NT2/D1 (cell line): ENCODE measurements around the gene VIT.

Experiments used
- SUZ12 ChIP-seq: IDR thresholded peaks from 2 replicates; pipeline ENCODE4 v1.6.1; 2011; ENCODE audit not compliant: insufficient read length, insufficient read depth; ENCODE audit errors: extremely low read depth
- ZNF274 ChIP-seq: IDR thresholded peaks from 2 replicates; pipeline ENCODE4 v1.6.1; 2011; ENCODE audit warnings: mild to moderate bottlenecking, low read depth, low read length

DNA sequence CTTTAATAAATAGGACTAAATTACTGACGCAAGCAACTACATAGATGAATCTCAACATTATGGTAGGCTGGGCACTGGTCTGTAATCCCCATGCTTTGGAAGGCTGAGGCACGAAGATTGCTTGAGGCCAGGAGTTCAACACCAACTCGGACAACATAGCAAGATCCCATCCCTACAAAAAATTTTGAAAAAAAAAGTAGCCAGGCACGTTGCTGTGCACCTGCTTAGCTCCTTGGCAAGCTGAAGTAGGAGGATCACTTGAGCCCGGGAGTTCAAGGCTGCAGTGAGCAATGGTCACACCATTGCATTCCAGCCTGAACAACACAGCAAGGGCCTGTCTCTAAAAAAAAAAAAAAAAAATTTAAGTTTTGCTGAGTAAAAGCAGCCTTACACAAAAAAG lies 43.4 kb upstream of the VIT start:
- TF ChIP-seq ZNF274, result no peak
- no peak for TF ChIP-seq SUZ12
